Esophagus squamous epithelium (tissue), 4 donors: ENCODE measurements around the gene ZNF488.

Source experiments
- CTCF ChIP-seq, 6 experiments: fragments of 450-650 bp in 4 of 6; fragments of 200-600 bp in 2 of 6; sonication (generic) in 2 of 6; IDR thresholded peaks; one replicate each; pipeline ENCODE4 v1.5.1; 2016 to 2019; ENCODE audit warnings: antibody characterized with exemption in 6 of 6, mild to moderate bottlenecking in 4 of 6, moderate library complexity in 4 of 6
- POLR2A ChIP-seq, 4 donors: fragments of 450-650 bp; IDR thresholded peaks; one replicate each; pipeline ENCODE4 v1.6.1; 2017; ENCODE audit warnings: antibody characterized with exemption in 4 of 4, mild to moderate bottlenecking in 4 of 4, moderate library complexity in 3 of 4

DNA sequence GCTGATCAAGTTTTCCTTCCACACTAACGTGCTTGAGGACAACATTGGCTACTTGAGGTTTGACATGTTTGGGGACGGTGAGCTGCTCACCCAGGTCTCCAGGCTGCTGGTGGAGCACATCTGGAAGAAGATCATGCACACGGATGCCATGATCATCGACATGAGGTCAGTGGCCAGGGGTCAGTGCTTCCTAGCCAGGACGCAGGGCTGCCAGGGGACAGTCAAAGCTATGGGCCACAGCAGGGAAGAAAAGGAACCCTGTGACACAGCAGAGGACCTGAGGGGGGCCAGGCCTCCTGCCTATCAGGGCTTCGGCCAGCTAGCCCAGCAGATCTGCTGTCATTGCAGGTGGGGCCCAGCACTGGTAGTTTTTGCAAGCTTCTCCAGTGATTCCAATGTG lies 30.7 kb downstream of the ZNF488 start:
- no peak for TF ChIP-seq CTCF (IDR thresholded peaks at IDR 0.05)
- TF ChIP-seq POLR2A (IDR thresholded peaks at IDR 0.05) = no peak
